Measurements from ENCODE around the gene PCID2.

Gene PCID2

GRCh38 chr13:113187263-113187669 lies 21.2 kb downstream of the PCID2 start:
- ATAC-seq (peak; percentile 89), DNase-seq (peak; percentile 72)

GRCh38 chr13:113186061-113186900 lies 22.2 kb downstream of the PCID2 start:
- ATAC-seq, result peak; percentile 79
- DNase-seq, result peak; percentile 34

GRCh38 chr13:113184568-113185440 lies 23.7 kb downstream of the PCID2 start:
- DNase-seq (no peak), ATAC-seq (no peak)

- ATAC-seq (no peak), DNase-seq (no peak)
Observed at GRCh38 chr13:113183450-113184129, 24.9 kb downstream of the PCID2 start.

- ATAC-seq, result no peak
- no peak for DNase-seq
Observed at GRCh38 chr13:113182046-113182445, 26.4 kb downstream of the PCID2 start.

GRCh38 chr13:113179374-113180230 lies 28.9 kb downstream of the PCID2 start:
- DNase-seq (no peak), ATAC-seq (no peak)

GRCh38 chr13:113178896-113179167 lies 29.6 kb downstream of the PCID2 start:
- ATAC-seq, result no peak
- no peak for DNase-seq

- DNase-seq, result no peak
- ATAC-seq, result no peak
Observed at GRCh38 chr13:113178070-113178895, 30.2 kb downstream of the PCID2 start.

- DNase-seq, result no peak
- ATAC-seq, result no peak
Observed at GRCh38 chr13:113176822-113177221, 31.6 kb downstream of the PCID2 start.

GRCh38 chr13:113176280-113176679 lies 32.2 kb downstream of the PCID2 start:
- no peak for ATAC-seq
- peak; percentile 37 for DNase-seq

- no peak for ATAC-seq
Observed at GRCh38 chr13:113172419-113172926, 36.0 kb downstream of the PCID2 start.

GRCh38 chr13:113171250-113172125 lies 37.0 kb downstream of the PCID2 start:
- DNase-seq (no peak), ATAC-seq (no peak)

More at GRCh38 chr13:113172419-113172926, 36.0 kb downstream of the PCID2 start:
- no peak for DNase-seq

GRCh38 chr13:113170511-113170910 lies 38.0 kb downstream of the PCID2 start:
- DNase-seq (no peak), ATAC-seq (no peak)

GRCh38 chr13:113169277-113170272 lies 38.9 kb downstream of the PCID2 start:
- no peak for ATAC-seq
- no peak for DNase-seq

- DNase-seq (no peak), ATAC-seq (no peak)
Observed at GRCh38 chr13:113168211-113168610, 40.3 kb downstream of the PCID2 start.

GRCh38 chr13:113167575-113167974 lies 40.9 kb downstream of the PCID2 start:
- ATAC-seq (no peak), DNase-seq (no peak)

GRCh38 chr13:113167155-113167554 lies 41.3 kb downstream of the PCID2 start:
- ATAC-seq (no peak), DNase-seq (no peak)

- DNase-seq, result no peak
- ATAC-seq, result no peak
Observed at GRCh38 chr13:113166681-113167080, 41.8 kb downstream of the PCID2 start.

Data from stimulated activated naive CD8-positive, alpha-beta T cell treated with anti-CD3 and anti-CD28 coated beads, Interleukin-15, Interleukin-2, amounts not matched to agents 100 U/mL and 50 U/mL, for 24 hours (primary cell).